HG03064 (cell line): ENCODE measurements around the gene FHOD1.

Experiments
- ATAC-seq: cut with Tn5 transposase; IDR thresholded peaks from one replicate; pipeline ENCODE4 v1.9.1; 2021; ENCODE audit warnings: low read depth; ENCODE audit not compliant: unreplicated experiment

The FHOD1 gene

GRCh38 chr16:67277999-67278772 lies 30.9 kb upstream of the FHOD1 start:
- ATAC-seq = no peak

GRCh38 chr16:67277294-67277998 lies 30.2 kb upstream of the FHOD1 start:
- ATAC-seq = no peak

DNA sequence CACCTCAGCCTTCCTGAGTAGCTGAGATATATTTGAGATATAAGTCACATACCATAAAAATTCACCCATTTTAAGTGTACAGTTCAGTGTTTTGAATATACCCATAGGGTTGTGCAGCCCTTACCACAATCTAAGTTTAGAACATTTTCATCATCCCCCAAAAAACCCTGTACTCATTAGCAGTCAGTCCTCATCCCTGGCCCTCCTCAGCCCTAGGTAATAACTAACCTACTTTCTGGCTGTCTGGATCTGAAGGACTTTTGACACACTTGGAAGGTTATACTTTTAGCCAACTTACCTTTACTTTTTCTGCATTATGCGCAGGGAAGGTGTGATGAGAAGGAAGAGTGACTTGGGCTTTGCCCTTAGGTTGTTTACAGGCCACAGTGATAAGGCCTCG lies 28.0 kb upstream of the FHOD1 start:
- ATAC-seq = no peak

GRCh38 chr16:67271446-67271845 lies 24.2 kb upstream of the FHOD1 start:
- ATAC-seq = no peak

DNA sequence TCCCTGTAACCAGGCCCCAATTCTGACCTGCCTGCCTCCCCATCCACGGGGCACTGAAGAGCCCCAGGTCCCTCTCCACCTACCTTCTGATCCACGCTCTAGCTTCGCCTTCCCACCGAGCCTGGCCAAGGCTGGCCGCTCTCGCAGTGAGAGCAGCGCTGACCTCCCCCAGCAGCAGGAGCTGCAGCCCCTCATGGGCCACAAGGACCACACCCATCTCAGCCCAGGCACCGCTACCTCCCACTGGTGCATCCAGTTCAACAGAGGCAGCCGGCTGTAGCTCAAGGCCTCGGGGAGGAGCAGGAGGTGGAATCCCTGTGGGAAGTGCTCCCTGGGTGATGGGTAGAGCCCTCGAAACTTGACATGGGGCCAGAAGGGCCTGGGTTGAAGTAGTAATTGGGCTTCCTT lies 23.7 kb upstream of the FHOD1 start:
- no peak for ATAC-seq

- no peak for ATAC-seq
Measured at GRCh38 chr16:67269766-67270165, 22.5 kb upstream of the FHOD1 start.

GRCh38 chr16:67268136-67268579 lies 20.9 kb upstream of the FHOD1 start:
- ATAC-seq = no peak

- no peak for ATAC-seq
Measured at GRCh38 chr16:67265834-67266233, 18.6 kb upstream of the FHOD1 start.

DNA sequence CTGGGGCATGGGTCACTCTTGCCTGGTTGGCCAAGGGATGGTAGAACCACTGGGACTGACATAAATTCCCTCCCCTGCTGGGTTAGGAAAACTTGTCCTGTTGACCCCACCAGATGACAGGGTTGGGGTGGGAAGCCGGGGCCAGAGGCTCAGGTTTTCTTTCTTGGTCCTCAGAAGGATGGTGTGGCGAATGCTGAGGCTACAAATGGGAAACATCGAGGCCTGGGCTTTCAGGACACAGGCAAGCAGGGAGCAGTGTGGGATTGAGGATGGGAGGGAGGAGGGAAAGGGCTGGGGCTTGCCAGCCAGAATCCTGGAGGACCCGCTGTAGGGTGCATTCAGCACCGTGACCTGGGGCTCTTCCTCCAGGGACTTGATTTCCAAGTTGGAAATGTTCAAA lies 17.6 kb upstream of the FHOD1 start:
- no peak for ATAC-seq

GRCh38 chr16:67264277-67264676 lies 17.0 kb upstream of the FHOD1 start:
- ATAC-seq = no peak

DNA sequence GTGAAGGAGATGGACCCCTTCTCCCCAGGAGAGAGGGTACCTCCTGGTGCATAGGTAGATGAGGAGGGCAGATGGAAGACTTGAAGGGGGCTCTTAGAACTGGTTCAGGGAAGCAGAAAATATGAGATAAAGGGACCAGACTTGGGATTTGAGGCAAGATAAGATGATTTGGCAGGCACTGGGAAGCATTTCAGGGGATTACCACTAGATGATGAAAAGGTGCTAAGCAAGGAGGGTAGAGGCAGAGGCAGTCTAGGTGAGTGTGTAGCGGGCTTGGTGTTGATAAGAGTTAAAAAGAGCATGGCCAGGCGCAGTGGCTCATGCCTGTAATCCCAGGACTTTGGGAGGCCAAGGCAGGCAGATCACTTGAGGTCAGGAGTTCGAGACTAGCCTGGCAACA lies 15.9 kb upstream of the FHOD1 start:
- no peak for ATAC-seq

DNA sequence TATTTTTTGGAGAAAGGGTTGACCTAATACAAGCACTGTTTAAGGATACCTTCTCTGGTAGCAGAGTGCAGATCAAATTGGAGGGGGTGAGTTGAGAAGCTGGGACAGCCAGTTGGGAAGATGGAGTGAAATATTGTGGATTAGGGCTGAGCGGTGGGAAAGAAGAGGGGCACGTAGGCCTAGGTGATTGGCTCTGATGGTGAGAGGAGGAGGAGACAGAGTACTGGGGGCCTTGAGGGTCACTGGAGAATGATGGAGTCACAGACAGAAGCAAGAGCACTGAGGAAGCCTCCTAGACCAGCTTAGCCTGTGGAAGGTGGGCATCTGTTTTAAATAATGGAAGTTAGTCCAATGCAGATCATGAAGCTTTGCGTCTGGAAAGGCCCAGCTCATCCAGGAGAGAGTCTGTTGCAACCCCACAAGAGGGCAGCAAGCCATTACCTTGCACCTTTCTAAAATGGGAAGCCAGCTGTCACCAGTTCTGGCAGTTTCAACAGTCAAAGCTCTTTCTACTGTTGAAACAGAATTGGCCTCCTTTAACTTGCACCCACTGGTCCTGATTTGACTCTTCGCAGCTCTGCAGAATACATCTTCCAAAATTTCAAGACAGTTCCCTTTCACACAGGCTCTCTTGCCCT lies 13.3 kb upstream of the FHOD1 start:
- no peak for ATAC-seq

- ATAC-seq = no peak
Measured at GRCh38 chr16:67259705-67260104, 12.4 kb upstream of the FHOD1 start.

DNA sequence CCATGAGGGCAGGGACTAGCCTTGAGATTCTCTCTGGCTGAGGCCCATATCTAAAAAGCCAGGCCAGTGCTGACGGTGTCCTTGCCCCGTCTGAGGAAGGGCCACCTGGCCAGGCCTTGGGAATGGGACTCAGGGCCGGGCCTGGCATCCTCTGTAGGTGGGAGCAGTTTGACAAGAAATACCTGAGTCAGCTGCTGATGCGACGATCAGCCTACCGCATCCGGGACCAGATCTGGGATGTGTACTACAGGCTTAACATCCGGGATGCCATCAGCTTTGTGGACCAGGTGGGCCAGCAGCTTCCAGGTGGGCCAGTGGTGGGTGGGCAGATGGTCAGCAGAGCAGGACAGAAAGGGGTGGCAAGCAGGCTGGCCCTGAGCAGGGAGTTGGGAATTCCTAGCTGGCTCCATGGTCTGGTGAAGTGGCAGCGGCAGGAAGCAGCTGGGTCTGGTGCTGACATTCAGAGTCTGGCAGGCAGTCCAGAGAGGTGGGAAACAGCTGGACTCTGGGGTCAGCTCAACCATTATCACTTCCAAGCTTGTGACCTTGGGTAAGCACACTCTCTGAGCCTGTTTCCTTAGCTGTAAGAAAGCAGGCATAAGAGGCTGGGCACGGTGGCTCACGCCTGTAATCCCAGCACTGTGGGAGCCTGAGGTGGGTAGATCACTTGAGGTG lies 11.0 kb upstream of the FHOD1 start:
- ATAC-seq = no peak

GRCh38 chr16:67257486-67258160 lies 10.3 kb upstream of the FHOD1 start:
- no peak for ATAC-seq

DNA sequence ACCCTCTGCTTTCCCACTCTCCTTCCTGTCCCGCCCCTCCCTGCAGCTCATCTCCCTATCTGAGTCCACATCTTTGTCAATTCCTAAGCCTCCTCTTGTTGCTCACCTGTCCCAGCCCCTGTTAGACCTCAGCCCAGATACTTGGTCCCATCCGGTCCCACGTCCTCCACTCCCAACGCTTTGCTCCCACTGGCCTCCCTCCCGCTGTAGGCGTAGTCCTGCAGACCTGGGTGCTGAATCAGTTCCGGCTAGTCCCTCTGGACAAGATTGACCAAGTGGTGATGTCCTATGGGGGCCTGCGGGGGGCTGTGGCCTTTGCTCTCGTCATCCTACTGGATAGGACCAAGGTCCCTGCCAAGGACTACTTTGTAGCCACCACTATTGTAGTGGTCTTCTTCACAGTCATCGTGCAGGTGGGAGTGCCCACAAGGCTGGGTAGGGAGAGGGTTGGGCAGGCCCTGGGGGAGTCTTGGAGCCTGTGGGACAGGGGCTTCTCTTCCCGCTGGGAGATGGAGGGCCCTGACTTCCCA lies 9.5 kb upstream of the FHOD1 start:
- no peak for ATAC-seq

DNA sequence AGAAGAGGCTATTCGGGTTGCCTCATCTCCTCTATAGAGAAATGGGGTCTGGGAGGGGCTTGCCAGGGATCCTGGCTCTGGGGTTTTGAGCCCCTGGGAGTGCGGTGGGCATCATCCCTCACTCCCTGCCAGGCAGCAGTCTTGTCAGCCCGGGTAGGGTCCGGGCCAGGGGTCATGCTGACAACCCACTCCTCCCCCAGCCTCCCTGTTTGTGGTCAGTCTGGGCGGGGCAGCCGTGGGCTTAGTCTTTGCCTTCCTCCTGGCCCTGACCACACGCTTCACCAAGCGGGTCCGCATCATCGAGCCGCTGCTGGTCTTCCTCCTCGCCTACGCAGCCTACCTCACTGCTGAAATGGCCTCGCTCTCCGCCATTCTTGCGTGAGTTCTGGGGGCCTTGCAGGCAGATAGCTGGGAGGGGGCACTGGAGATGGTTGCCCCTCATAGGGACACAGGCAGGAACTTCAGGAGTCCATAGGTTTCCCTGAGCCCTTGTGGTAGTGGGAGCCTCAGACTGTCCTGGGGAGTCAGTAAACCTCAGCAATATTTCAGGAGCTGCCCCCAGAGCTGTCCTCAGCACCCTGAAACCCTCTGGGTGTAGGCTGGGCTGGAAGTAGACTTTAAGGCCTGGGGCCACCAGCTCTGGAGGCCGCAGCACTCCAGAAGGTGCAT lies 8.4 kb upstream of the FHOD1 start:
- no peak for ATAC-seq

DNA sequence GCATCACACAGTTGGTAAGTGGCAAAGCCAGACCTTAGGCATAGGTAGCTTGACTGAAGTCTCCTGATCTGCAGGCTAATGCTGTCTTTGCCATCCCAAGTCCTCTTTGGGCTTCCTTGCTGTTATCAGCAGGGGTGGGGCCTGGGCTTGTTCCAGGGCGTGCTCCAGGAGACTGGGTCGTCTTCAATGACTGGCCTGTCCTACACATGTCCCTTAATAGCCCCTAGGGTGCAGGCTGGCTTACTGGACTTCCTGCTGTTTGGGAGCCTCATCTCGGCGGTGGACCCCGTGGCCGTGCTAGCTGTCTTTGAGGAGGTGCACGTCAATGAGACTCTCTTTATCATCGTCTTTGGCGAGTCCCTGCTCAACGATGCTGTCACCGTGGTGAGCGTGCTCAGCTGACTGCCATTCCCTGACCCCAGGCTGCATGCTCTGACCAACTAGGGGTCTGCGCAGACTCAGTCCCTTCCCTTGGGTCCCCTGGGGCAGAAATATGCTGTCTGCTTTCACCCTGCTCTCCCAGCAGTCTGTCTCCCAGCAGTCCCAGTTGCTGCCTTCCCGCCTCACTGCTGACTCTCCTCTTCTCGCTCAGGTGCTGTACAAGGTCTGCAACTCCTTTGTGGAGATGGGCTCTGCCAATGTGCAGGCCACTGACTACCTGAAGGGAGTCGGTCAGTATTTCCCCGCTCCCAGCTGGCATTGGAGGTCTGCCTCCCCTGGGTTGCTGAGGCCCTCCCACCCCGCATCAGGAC lies 7.7 kb upstream of the FHOD1 start:
- no peak for ATAC-seq
